Fibroblast of pulmonary artery (primary cell): ENCODE data around the gene SCD5.

Experiments
- DNase-seq: peaks from one replicate; pipeline ENCODE4 v3.0.0-alpha.2; 2010; ENCODE audit warnings: low read depth
- H3K4me3 ChIP-seq: replicated peaks from 2 replicates; pipeline ENCODE4 v1.5.1; 2011; ENCODE audit warnings: low read depth, mild to moderate bottlenecking, control low read depth, low read length, moderate library complexity
- TF ChIP-seq, protein P1 (sequence below): IDR thresholded peaks from 2 replicates; pipeline ENCODE4 v1.5.1; 2011; ENCODE audit warnings: mild to moderate bottlenecking, control low read depth, low read length, inconsistent platforms; ENCODE audit errors: missing control alignments

The SCD5 gene

DNA sequence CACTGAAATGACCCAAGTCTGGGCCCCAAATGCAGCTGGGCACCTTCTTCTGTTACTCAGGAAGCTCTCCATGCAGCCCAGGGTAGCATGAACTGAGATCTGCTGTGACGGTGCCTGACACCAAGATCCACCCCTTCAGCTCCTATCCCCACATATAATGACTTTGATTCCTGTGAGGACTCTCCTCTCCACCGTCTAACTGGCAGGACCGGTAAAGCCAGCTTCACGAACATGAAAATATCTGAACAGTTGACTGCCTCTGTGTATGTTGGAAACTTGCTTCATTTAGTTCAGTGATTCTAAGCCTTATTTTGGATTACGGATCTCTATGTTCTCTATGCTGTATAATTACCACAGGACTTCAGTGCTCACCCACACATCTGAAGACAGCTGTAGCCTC lies 121.3 kb downstream of the SCD5 start:
- TF ChIP-seq, protein P1, sequence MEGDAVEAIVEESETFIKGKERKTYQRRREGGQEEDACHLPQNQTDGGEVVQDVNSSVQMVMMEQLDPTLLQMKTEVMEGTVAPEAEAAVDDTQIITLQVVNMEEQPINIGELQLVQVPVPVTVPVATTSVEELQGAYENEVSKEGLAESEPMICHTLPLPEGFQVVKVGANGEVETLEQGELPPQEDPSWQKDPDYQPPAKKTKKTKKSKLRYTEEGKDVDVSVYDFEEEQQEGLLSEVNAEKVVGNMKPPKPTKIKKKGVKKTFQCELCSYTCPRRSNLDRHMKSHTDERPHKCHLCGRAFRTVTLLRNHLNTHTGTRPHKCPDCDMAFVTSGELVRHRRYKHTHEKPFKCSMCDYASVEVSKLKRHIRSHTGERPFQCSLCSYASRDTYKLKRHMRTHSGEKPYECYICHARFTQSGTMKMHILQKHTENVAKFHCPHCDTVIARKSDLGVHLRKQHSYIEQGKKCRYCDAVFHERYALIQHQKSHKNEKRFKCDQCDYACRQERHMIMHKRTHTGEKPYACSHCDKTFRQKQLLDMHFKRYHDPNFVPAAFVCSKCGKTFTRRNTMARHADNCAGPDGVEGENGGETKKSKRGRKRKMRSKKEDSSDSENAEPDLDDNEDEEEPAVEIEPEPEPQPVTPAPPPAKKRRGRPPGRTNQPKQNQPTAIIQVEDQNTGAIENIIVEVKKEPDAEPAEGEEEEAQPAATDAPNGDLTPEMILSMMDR: no peak
- H3K4me3 ChIP-seq: no peak overlapping the region
- no peak for DNase-seq

DNA sequence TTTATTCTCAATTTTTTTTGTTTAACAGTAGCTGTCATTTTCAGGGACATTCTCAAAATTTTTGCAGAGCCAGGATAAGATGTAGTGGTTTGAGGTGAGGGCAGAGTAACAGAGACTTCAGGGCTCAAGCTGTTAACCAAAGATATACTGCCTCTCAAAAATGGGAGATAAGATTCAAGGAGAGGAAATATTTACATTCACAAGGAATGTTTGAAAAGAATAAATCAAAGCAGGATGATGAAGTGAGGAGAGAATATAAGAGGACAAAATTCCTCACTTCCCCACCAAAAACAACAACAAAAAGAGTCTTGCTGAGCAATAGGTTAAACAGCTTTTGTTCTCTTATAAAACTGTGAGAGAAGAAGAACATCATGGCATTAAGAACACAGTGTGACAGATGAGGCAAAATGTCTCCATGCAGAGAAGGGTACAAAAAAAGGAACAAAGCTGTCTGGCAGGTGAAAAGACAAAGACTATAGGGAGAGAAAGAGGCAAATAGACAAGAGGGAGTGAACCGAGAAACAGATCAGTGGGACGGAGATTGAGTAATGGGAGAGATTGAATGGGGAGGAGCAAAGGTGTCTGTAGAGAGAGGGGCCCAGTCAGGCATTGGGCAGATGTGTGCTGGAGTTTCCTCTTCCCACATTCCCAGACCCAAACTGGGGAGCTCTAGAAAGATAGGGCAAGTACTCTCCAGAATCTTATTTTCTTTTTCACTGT lies 130.7 kb downstream of the SCD5 start:
- H3K4me3 ChIP-seq: no peak overlapping the region
- DNase-seq: no peak
- TF ChIP-seq, protein P1: no peak

DNA sequence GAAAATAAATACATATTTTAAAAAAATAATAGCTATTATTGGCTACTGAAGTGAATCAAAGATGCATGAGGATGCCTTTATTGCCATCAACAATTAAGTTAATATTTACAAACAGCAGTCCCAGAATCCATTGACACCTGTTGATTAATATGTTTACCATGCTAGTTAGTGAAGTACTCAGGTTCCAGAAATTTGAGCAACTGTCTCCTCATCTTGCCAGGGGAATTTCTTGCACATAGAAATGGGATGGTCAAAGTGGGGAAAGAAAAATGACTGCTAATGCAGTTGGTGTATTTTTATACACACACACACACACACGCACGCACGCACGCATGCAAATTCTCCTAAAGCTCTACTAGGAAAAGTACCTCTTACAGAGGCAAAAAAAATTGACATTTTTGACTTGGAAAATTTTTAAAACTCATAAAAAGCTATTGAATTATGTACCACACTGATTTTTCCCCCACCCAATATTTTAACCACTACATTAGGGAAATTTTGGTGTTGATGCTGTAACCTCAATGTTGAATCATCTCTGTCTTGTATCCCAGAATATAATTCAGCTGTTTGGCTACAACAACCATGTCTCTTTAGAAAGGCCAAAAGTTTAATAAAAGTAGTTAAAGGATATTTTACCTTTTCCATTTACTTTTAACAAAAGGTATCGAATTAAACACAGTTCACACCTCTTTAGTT lies 131.5 kb downstream of the SCD5 start:
- TF ChIP-seq, protein P1: no peak
- H3K4me3 ChIP-seq: no peak overlapping the region
- DNase-seq: no peak

DNA sequence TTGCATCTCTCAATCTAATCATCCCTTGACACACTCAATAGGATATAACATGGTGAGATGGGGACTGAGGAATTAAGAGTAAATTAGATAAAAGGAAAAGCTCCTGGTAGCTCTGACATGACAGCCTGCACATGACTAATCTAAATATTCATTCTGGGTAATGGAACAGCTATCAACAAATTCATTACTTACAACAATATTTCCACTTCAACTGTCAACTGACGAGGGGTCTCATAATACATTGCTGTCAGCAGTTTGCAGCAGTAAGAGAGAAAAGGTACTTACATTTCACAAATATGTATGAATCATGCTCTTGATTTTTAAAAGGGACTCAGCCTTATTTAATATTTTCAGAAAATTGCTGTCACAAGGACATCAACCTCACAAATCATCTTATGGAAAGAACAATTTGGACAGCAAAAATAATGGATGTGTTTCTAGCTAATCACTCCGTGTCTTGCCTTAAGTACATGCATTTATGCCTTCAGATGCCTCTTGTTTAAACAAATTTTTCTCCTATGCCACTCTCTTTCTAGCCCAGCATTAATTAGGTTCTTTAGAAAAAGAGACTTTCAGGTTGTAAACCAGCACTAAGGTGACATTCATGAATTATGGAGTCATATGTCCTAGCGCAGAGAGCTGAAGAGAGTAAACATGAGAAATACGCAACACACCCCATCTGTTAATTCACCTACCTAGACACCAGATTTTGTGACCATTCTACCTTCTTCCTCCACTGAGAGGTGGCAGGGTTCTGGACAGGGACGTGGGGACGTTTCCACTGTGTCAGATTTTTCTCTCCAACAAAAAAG lies 137.2 kb downstream of the SCD5 start:
- DNase-seq: no peak
- TF ChIP-seq, protein P1: no peak

DNA sequence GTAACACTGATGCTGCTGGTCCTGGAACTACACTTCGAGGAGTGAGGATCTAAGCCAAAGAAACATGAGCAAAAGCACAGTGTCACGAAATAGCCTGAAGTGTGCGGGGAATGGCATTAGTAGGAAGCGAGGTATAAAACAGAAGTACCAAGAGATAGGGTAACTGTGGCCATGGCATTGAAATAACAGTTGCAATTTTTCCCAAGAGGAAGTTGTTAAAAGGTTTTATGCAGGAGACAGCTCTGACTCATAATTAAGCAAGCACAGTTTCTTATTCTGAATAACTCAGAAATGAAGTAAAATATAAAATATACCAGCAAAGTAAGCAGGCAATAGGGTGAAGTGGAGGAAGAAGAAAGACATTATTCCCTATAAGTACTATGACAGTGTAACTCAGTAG lies 146.5 kb downstream of the SCD5 start:
- TF ChIP-seq, protein P1: no peak
- H3K4me3 ChIP-seq: no peak overlapping the region
- DNase-seq: peak; percentile 48

More for the DNA sequence above, 137.2 kb downstream of the SCD5 start:
- H3K4me3 ChIP-seq: no peak overlapping the region

DNA sequence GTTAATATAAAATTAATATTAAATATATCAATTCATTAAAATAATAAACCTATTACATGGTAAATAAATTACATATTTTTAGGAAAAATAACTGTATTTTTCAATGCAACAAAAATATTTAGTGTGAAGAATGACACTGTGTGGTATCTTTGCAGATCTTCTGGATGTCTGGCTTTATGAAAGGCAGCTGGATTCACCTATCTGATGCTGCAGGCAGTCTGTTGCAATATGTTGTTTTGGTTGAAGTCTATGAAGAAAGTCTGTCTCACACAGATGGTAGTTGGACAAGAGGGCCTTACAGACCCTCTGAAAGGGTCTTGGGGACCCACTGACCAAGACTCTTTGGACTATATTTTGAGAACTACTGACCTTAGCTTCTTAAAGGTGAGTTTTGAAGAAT lies 147.7 kb downstream of the SCD5 start:
- H3K4me3 ChIP-seq: no peak overlapping the region
- TF ChIP-seq, protein P1: no peak
- DNase-seq: no peak
